ENCODE results near the gene SLC27A3.

Gene SLC27A3, protein sequence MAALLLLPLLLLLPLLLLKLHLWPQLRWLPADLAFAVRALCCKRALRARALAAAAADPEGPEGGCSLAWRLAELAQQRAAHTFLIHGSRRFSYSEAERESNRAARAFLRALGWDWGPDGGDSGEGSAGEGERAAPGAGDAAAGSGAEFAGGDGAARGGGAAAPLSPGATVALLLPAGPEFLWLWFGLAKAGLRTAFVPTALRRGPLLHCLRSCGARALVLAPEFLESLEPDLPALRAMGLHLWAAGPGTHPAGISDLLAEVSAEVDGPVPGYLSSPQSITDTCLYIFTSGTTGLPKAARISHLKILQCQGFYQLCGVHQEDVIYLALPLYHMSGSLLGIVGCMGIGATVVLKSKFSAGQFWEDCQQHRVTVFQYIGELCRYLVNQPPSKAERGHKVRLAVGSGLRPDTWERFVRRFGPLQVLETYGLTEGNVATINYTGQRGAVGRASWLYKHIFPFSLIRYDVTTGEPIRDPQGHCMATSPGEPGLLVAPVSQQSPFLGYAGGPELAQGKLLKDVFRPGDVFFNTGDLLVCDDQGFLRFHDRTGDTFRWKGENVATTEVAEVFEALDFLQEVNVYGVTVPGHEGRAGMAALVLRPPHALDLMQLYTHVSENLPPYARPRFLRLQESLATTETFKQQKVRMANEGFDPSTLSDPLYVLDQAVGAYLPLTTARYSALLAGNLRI

DNA sequence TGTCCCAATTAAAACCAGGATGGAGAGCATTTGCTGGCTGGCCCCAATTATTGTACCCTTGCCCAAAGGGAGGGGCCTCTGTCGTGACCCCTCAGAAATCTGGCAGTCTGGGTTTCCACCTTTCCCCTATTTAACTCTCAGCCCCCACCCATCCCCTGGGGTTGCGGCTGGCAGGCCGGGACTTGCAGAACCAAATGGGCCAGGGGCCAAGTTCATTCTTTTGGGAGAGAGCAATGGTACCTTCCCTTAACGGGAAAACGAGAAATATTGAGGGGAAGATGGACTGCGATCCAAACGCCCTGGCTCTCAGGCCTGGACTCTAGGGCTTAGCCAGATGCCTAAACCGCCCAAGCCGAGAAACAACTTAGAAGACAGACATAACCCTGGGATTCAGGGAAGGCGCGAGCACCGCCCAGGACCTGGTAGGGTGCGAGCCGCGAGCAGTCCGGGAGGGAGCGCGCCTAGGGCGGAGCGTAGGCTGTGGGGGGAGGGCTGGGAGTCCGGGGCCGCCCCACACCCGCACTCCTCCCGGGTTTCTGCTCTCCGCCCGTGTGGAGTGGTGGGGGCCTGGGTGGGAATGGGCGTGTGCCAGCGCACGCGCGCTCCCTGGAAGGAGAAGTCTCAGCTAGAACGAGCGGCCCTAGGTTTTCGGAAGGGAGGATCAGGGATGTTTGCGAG is at the start of gene SLC27A3:
Gene SLC27A3 (plus strand): TSS at position 628 of the 678 bp plus-strand sequence. CDS start 91 bp downstream, outside the sequence.
- DNase-seq (ENCODE audit: low spot score) = peak; percentile 36

DNA sequence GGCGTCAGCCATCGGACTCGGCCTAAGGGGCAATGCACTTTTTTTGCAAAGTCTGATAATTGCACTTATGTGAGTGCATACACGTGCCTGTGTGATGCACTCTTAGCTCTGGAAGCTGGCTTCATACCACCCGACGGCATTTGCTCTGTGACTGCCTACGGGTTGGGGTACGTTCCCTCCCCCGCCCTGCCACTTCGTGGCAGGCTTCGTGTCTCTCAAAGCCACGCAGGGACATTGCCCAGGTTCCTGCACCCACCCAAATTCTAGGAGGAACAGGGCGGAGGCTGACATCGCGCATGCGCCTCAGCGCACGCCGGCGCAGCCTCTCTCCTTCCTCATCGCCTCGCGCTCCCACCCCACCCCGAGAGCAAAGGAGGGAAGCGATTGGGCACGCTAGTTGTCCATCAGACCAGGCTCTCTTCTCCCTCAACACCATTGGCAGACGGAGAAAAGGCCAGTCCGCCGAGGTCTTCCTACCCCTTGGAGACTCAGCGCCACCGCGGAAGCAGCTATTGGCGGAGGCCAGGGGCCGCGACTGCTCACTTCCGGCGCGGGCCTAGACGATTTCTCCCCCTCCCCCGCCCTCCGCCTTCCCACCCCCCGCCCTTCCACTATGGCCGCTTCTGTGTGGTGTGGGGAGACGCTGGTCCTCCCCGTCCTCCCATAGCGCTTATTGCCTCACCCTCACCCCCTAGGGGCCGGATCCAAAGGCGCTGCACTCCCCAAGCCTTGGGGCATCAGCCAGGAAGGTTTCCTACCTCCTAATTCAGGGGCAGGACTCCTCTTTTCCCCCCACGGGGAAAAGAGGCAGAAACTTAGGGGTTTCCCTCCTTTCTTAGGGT is 47.5 kb upstream of the SLC27A3 start, which contains the start of gene INTS3:
Gene INTS3 (plus strand): TSS at position 588 of the 842 bp plus-strand sequence. CDS start 585 bp downstream, outside the sequence.
- DNase-seq (ENCODE audit: low spot score) = peak; percentile 100

DNA sequence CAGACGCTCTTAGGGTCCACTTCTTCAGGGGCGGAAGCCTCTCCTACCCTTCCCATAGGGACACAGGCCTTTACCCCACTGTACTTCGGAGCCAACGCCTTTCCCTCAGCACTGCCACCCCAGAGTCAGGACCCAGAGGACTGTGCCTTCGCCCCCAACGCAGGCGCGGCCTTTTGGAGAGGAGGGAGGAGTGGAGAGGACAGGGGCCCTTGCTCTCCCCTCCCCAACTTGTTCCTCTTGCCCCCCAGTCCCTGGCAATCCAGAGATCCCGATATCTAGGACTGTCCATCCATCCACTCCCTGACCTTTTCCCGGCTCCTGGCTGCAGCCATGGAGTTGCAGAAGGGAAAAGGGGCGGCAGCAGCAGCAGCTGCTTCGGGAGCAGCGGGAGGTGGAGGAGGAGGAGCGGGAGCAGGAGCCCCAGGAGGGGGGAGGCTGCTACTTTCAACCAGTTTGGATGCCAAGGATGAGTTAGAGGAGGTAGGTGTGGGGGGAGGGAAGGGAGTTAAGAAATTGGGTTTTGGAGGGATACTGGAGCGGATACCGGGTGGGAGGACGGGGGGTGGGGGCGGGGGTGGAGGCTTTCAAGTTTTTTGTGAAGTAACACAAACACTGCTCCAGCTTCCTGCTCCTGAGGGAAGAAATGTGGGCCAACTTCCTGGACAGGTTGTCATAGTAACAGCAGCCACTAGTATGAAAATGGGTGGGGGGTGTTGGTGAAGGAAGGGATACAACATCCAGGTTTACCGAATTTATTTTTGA is 46.7 kb upstream of the SLC27A3 start:
- peak; percentile 65 for DNase-seq (ENCODE audit: low spot score)

DNA sequence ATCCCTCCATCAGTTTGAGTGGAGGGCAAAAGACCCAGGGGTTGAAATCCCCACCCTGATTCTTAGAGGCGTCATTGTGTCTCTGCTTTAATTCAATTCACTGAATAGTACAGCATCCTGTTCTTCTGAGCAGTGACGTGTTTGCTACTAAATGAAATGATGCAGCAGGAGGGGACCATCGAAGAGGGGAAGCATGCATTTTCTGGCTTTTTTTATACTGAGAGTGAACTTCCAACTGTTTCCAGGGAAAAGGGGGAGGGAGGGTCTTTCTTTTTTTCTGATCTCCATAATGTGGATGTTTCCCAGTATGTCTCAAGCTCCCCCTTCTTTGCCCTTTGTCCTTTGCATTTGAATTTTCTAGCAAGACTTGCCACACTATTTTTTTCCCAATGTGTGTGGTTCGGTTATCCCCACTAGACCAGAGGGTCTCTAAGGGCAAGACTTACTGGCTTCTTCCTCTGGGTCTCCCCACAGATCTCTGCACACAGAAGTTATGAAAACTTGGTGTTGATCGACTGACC is 44.7 kb upstream of the SLC27A3 start:
- DNase-seq (ENCODE audit: low spot score) = no peak

DNA sequence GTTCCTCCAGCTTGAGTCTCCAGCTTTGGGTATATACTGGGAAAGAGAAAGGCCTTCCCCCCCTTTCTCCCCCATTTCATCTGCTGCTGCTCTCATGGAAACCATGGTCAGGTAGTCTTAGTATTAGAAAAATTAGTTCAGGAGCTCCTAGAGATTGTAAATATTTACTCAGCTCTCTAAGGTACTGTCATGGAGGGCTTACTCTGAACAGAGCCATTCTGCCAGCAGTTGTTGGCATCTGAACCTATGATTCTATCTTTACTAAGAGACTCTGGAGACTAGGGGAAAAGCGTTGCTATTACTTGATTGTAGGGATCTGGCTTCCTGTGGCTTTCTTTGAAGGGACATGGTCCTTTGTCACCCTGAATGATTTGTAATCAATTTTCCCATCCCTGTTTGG is 41.2 kb upstream of the SLC27A3 start:
- DNase-seq (ENCODE audit: low spot score) = peak; percentile 41

DNA sequence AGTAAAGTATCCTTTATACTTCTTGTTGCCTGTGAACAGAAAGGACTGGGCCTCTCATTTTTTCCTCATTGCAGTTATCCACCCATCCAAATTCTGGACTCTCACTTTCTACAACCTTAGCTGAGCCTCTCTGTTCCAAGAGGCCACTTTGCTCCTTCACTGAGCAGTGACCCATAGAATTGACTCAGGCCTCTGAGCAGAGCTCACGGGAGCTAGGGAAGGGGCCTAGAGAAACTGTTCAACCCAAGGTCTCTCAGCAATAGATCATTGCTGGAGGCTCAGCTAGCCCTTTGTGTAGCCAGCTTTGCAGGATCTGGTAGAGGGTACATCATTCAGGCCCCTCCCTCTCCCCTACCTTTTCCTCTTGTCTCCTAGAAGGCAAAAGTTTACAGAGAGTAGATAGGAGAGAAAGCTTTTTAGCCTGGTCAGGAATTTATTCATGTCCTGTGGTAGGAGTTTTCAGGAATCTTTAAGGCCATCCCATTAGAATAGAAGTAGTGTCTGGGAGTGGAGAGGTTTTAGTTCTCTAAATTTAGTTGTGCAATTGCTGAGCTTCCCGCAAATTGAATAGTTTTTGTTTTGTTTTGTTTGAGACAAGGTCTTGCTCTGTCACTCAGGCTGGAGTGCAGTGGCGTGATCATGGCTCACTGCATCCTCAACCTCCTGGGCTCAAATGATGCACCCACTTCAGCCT is 40.7 kb upstream of the SLC27A3 start:
- DNase-seq (ENCODE audit: low spot score) = peak; percentile 48

DNA sequence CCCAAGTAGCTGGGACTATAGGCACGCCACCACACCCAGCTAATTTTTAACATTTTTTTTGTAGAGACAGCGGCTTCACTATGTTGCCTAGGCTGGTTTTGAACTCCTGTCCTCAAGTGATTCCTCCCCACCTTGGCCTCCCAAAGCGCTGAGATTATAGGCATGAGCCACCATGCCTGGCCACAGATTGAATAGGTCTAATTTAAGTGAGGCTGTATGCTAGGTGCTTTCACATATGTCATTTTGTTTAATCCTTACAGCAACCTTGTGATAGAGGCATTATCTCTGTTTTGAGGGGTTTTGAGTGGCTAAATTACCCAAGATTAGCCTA is 40.2 kb upstream of the SLC27A3 start:
- DNase-seq (ENCODE audit: low spot score) = no peak

DNA sequence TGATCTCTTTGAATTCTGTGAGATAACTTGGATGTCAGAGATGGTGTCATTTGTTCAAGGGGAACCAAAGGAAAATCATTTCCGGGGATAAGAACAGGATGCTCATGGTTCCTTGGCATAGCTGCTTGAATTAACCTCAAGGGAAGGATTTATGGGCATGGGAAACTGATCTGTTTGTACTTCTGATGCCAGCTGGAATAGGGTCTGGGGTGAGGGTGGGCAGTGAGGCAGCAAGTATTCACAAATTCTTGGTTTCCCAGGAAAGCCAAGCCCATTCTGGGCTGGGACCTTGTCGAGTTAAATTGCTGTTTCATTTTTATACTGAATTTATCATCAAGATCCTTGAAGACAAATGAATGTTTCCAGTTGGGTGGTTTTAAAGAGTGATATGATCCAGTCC is 33.2 kb upstream of the SLC27A3 start:
- DNase-seq (ENCODE audit: low spot score) = no peak

DNA sequence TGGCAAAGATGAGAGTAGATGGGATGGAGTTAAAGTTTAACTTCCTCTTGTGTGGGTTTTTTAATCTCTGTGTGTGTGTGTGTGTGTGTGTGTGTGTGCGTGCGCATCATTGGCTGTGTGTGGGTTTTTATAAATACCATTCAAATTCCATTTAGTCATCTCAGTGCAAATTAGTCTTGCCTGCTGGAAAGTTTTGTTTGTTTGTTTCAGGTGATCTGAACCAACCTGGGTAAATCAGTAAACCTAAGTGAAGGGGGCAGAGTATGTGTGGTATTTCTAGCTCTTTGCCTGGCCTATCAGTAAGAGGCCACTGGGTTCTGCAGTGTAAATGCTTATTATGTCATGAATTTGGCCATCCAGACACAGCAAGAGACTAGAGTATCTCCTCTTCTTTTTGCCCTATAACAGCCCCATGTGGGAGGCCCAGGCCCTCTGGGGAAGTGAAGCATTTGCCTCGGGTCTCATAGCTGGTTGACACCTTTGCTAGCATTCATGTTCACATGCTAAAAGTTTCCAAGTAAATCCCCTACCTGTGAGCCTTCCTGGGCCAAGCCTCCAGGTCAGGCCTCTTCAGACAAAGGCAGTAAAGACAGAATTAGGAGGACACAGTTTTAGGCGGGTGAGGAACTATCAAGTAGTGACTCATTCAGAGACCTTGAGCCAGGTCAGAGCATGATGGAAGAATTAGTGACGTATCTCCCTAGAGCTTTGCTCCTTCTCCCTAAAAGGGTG is 32.6 kb upstream of the SLC27A3 start:
- DNase-seq (ENCODE audit: low spot score) = peak; percentile 98

DNA sequence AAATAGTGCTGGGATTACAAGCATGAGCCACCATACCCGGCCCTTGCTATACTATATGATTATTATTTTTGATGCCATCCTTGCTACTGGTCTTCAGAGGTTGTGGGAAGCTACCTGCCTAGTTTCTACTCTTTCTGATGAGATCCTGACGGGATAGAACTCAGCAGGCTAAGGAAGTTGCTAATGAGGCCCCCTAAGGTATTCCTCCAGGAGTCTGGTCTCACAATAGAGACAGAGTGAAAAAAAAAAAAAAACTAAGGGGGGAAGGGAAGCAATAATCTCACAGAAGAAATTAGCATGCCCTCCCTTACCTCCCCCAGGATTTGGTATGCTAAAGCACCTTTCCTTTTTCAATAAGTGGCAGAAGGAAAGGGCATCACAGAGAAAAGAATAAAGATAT is 29.8 kb upstream of the SLC27A3 start:
- no peak for DNase-seq (ENCODE audit: low spot score)

DNA sequence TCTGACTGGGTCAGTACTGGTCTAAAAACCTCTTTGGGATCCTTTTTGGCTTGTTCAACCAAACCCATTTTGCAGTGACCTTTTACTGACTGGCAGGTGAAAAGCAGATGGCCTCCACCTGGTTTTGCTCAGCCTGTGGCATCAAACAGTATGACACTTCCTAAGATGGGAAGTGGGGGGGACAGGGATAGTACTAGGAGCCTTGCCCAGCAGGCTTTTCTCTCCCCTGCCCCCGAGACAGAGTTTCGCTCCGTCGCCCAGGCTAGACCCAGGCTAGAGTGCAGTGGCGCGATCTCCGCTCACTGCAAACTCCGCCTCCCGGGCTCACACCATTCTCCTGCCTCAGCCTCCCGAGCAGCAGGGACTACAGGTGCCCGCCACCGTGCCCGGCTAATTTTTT is 29.0 kb upstream of the SLC27A3 start:
- no peak for DNase-seq (ENCODE audit: low spot score)

DNA sequence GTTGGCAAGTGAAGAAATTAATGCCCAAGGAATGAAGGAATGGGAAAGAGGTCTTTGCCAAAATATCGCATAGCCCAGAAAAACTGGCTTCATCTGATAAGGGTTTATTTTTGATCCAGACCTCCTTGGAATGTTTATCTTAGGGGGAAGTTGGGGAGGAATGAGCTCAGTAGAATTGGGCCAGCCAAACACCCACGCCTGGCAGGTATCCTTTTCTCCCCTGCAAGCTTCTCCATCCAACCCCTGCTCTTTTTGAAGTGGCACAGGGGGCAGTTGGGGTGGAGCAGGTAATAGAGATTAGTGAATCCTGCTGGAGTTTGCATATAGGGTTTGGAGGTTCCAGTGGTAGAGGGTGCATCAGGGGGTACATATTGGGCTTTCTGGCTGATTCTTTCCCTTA is 26.3 kb upstream of the SLC27A3 start:
- no peak for DNase-seq (ENCODE audit: low spot score)

DNA sequence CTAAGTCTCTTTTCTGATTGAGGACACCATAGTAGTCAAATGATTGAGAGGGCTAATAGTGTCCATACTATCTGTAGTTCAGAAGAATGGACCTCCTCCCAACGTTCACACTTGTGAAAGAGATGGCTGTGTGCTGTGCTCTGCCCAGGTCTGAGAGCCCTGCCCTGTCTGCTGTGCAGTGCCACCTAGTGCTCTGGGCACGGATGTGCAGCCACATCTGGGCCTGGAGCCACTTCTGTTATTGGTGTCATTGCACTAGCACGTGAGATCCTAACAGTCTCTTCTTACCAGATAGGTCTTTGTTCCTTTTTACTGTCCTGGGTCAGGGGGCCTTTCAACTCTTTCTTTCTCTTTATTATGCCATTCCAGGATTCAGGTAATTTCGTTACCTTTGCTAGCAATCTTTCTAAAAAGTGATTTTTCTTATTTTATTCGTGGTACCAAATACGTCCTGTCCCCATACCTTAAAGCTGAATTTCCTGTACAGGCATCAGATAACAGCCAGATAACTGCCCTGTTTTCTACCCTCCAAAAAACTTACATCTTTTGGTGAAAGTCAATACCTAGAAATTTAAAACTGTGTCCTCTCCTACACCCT is 25.7 kb upstream of the SLC27A3 start:
- DNase-seq (ENCODE audit: low spot score) = peak; percentile 79

DNA sequence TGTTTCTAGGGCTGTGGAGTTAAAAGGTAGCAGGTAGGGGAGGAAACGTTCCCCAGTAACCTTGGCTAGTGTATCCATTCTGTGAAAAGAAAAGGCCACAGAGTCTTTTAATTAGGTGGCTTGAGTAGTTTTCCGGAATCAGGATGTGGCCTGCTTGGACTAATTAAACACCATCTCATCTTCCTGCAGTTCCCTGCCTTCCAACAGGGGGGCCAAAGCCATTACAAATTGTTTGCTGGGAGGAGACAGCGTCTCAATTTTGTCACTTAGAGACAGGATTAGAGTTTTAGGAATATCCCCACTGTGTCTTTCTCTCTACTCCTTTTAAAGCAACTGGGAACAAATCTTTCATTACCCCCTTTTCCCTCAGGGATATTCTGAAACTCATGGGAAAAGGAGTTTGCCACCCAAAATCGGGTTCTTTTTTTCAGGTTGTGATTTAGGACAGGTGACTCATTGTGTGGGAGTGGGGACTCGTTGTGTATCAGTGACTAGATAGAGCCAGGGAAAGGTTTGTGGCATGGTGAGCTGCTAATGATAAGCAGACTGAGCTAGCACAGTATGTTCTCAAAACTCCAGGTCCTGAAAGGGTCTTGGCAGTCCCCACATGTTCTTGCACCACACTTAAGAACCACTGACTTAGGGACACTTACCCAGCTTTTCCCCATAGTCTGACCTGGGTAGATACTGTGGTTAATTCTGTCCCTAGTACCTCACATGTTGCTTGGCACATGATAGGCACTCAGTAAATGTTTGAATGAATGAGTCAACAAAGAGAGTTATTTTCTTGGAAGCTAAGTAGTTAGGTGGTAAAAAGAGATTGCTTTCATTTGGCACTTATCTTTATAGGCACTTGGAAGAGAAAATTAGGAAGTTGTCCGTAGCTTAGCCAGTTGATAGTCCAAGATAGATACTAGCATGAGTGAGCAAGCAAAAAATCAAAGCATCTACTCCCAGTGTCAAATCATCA is 24.9 kb upstream of the SLC27A3 start:
- DNase-seq (ENCODE audit: low spot score) = peak; percentile 72

DNA sequence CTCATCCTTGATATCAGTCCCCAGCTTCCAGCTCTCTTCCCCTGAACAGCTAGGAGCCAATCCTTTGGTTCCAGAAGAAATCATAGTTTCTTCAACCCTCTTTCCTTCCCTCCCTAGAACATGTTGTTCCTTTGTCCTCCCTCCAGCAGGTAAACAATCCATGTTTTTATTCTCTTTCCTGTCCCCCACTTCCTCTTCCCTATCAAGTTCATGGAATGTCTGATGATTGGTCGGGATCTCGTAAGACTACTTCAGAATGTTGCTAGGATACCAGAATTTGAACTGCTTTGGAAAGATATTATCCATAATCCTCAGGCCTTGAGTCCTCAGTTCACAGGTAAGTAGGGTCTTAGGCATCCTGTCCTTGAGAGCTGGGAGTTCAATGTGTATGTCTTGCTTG is 23.1 kb upstream of the SLC27A3 start:
- peak; percentile 28 for DNase-seq (ENCODE audit: low spot score)

DNA sequence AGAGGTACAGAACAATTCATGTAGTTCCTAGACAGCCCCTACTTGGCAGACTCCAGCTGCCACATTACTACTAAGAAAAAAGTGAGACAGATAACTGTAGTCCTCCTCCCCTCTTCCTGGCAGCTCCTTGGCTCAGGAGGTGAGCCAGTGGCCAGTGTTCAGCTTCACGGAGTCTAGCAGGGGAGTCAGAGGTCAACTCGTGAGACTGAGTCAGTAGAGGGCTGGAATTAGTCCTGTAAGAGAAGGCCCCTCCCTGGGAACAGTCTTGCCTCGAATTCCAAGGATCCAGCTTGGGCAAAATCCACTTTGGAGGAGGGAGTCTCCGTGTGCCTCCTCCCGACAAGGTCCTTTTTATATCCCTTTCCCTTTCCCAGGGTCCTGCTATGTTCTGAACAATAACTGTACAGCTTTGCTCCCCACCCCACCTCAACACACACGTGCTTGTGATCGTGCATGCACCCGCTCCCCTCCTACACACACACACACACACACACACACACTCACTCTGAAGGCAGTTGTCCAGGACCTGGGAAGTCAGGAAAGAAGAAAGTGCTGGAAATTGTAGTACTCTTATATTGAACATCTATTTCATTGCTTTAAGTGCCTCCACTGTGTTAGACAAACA is 22.5 kb upstream of the SLC27A3 start:
- peak; percentile 92 for DNase-seq (ENCODE audit: low spot score)

DNA sequence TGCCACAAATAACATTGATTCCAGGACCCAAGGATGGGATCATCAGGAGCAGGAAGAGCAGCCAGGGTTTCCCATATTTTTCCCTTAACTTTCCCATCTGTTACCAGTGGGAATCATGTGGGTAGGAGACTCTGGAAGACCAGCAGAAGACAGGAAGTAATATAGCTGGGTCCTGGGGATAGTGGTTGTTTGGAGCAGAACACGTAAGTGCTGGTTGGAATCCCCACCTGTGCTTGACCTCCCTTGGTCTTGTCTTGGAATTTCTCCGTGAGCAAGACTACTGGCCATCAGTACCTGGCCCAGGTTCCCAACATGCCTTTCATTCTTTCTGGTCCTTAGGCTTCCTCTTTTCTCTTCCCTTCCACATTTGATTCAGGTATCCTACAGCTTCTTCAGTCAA is 20.9 kb upstream of the SLC27A3 start:
- DNase-seq (ENCODE audit: low spot score) = no peak

DNA sequence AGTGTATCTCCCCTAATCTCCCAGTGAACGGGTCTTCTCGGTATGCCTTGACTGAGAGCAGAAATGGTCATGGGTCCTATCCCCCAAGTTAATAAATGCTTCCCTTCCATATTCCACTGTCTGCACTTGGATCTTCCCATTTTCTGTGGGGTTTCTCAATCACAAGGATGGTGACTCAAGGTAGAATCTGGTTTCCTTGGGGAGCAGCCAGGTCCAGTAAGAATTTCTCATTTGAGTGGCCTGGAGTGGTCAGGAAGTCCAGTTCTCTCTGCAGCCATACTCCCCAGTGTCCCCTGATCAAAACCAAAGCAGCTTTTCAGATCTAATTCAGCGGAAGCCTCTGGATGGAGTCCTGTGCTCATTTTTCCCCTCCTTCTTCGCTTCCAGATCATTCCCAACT is 14.8 kb upstream of the SLC27A3 start:
- no peak for DNase-seq (ENCODE audit: low spot score)

Measured in kidney tubule cell (primary cell).